IPS-18c (cell line): ENCODE data around the gene VENTX.
"Not testable (repeated sequence)": the region's sequence is repeated elsewhere in the genome, so short reads cannot be mapped to it uniquely, and the experiment has no call there.

Experiments
- H3K4me3 ChIP-seq: 2 replicates; pipeline ENCODE4 v1.7.0; 2013; ENCODE audit warnings: low read depth, mild to moderate bottlenecking, low read length, moderate library complexity; ENCODE audit not compliant: insufficient read depth
- H3K9me3 ChIP-seq: one replicate; pipeline ENCODE4 v1.6.1; 2013; ENCODE audit warnings: mild to moderate bottlenecking, low read length, moderate library complexity; ENCODE audit not compliant: control insufficient read depth, insufficient read depth

Gene VENTX

DNA sequence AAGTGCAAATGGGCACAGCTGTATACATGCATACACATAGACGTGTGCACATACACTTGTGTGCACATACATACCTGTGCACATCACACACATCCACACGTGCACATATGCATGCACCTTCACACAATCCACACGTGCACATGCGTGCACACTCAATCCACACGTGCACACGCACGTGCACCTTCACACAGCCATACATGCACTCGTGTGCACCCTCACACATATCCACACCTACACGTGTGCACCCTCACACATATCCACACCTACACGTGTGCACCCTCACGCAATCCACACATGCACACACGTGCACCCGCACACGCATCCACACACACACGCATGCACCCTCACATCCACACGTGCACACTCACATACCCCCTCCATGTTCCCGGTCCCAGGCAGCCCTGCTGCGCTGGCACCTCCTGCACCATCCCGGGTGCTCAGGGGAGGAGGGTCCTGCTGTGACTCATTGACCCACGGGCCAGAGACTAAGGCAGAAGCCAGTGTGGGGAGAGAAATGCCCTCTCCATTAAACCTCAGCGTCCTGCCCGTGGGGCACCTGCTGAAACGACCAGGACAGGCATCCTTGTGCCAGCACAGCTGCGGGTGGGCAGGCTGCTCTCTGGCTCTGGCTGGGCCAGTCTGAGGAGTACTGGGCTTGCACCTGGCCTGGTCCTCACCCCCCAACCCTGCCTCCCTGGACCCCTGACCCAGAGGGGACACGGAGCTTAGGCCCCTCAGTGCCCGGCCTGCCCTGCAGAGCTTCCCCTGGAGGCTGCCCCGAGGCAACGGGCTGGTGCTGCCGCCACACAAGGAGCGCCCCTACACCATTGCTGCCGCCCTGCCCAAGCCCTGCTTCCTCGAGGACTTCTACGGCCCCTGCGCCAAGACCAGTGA, 25.4 kb upstream of the VENTX start:
- Histone ChIP-seq H3K4me3 (no peak overlapping the region), H3K9me3 (no peaks in the 10 kb centered on the region)

GRCh38 chr10:133212853-133213494, 24.7 kb upstream of the VENTX start:
- H3K4me3 ChIP-seq, result no peak overlapping the region

GRCh38 chr10:133213641-133214467, 23.8 kb upstream of the VENTX start:
- Histone ChIP-seq H3K4me3 (no peak overlapping the region), H3K9me3 (no peaks in the 10 kb centered on the region)

More at GRCh38 chr10:133212853-133213494, 24.7 kb upstream of the VENTX start:
- H3K9me3 ChIP-seq, result no peaks in the 10 kb centered on the region

GRCh38 chr10:133214468-133215410, 22.9 kb upstream of the VENTX start:
- H3K4me3 ChIP-seq, result no peak overlapping the region
- no peaks in the 10 kb centered on the region for H3K9me3 ChIP-seq

DNA sequence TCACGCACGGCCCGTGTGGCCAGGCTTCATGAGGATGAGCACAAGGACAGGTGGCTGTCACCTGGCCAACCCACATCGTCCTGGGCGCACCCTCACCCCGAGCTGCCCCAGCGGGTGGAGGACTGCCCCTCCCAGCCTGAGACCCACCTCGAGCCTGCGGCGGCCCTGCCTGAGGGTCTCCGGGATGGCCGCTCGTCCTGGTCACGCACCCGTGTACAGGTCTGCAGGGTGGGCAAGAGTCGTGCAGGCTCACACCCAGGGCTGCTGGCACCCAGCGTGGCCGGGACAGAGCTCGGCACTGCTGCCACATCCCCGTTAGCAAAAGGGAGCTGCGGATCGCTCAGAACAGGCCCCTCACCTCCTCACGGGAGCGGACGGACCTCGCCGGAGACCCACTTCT, 22.1 kb upstream of the VENTX start:
- Histone ChIP-seq H3K4me3 (no peak overlapping the region), H3K9me3 (no peaks in the 10 kb centered on the region)

DNA sequence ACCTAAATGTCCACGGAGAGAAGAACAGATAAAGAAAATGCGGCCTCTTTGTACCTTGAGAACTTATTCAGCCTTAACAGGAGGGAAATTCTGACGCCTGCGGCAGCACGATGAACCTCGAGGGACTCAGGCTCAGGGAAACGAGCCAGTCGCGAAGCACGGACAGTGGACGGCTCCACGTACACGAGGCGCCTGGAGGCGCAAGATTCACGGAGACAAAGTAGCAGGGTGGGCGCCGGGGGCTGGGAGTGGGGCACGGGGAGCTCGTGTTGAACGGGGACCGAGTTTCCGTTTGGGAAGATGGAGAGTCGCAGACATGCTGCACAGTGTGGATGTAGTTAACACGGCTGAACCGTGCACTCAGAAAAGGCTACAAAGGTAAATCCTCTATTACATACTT, 20.9 kb upstream of the VENTX start:
- Histone ChIP-seq H3K9me3 (no peaks in the 10 kb centered on the region), H3K4me3 (no peak overlapping the region)

DNA sequence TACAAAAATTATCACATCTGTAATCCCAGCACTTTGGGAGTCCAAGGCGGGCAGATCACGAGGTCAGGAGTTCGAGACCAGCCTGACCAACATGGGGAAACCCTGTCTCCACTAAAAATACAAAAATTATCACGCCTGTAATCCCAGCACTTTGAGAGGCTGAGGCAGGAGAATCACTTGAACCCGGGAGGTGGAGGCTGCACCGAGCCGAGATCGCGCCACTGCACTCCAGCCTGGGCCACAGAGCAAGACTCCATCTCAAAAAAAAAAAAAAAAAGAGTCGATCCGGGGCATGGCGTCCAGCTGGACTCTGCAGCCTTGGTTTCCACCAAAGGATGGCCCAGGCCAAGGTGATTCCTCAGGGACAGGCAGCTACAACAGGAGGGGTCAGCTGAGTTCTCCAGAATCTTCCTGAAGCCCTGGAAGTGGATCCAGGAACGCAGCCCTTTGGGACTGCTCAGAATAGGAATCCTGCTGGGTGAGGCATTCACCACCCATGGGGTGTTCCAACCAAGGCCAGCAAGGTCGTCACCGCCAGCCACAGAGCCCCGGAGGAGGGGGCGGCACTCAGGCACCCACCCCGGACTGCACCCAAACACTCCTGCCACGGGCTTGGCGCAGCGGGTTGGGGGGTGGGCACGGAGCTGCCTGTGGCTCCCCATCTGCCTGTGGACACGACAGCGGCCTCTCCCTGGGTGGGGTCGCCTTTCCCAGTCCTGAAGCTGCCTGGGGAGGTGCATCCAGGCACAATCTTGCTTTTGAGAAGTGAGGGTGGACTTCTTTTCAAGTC, 19.7 kb upstream of the VENTX start:
- Histone ChIP-seq H3K4me3 (no peak overlapping the region), H3K9me3 (no peaks in the 10 kb centered on the region)

- H3K9me3 ChIP-seq, result no peaks in the 10 kb centered on the region
- H3K4me3 ChIP-seq, result no peak overlapping the region
These were observed 18.8 kb upstream of the VENTX start for GRCh38 chr10:133218891-133219290.

DNA sequence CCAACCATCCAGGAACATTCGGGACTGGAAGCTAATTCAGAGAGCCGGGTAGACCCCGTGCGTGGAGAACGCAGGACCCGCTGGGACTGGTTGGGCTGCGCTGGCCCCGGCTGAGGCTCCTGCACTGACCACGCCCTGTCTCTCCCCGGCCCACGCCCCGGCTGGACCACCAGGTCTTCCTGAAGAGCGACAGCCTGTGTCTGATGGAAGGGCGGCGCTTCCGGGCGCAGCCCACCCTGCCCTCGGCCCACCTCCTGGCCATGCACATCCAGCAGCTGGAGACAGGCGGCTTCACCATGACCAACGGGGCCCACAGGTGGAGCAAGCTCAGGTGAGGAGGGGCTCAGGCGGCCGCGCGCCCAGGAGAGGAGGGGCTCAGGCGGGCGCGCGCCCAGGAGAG, 17.9 kb upstream of the VENTX start:
- H3K9me3 ChIP-seq, result peaks cover 2% of the 10 kb centered on the region
- no peak overlapping the region for H3K4me3 ChIP-seq

GRCh38 chr10:133221331-133221730, 16.3 kb upstream of the VENTX start:
- H3K9me3 ChIP-seq, result peaks cover 2% of the 10 kb centered on the region

DNA sequence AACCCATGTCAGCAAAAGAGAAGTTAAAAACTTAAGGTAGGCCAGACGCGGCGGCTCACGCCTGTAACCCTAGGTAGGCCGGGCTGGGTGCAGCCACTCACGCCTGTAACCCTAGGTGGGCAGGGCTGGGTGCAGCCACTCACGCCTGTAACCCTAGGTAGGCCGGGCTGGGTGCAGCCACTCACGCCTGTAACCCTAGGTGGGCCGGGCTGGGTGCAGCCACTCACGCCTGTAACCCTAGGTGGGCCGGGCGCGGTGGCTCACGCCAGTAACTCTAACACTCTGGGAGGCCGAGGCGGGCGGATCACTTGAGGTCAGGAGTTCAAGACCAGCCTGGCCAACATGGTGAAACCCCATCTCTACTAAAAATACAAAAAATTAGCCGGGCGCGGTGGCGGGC, 15.9 kb upstream of the VENTX start:
- H3K9me3 ChIP-seq, H3K4me3 ChIP-seq: not testable (repeated sequence)

More at GRCh38 chr10:133221331-133221730, 16.3 kb upstream of the VENTX start:
- no peak overlapping the region for H3K4me3 ChIP-seq

- H3K4me3 ChIP-seq, result no peak overlapping the region
- peaks cover 2% of the 10 kb centered on the region for H3K9me3 ChIP-seq
These were observed 13.6 kb upstream of the VENTX start for GRCh38 chr10:133224076-133224475.

- Histone ChIP-seq H3K4me3 (no peak overlapping the region), H3K9me3 (peaks cover 2% of the 10 kb centered on the region)
These were observed 12.8 kb upstream of the VENTX start for GRCh38 chr10:133224756-133225372.

DNA sequence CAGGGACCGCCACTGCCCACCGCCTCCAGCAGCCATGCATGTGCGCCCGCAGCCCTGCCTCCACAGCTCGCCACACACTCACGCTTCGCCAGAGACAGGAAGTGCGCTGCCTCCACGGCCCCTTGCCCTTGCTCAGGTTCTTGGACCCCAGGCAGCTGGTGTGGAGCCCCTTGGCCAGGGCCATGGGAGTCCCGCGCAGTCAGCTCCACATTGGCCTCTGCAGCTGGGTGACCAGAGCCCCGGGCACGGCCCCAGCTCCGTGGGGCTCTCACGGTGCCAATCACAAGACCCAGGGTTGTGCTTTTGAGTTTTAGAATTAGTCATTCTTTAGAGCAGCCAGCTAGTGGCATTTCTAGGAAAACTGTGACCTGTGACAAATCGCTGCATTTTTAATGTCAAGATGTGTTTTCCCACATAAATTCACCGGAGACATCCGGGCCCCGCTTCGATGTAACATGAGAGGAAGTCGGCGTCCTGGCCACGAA, 11.9 kb upstream of the VENTX start:
- Histone ChIP-seq H3K4me3 (no peak overlapping the region), H3K9me3 (peaks cover 2% of the 10 kb centered on the region)

DNA sequence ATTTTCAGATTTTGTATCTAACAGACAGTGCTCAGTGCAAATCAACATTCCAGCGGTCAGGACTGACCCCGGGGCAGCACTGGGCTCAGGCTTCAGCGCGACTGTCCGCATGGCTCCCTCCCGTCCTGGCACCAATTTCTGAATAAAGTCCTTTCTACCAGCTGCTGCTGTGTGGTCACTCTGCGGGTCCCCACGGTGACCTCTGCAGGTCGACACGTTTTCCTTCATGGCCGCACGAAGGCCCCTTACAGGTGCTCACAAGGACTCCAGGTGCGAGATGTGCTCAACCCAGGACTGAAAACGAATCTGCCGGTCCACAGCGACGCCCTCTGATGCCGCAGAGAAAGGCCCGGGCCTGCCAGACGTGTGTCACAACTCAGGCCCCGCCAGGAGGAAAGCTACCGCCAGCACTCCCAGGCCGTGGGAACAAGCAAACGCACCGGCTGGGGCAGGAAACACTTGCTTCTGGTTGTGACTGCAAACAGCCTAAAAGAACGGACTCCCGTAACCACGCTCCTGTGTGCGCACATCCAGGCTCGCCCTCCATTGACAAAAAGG, 11.3 kb upstream of the VENTX start:
- no peak overlapping the region for H3K4me3 ChIP-seq
- peaks cover 2% of the 10 kb centered on the region for H3K9me3 ChIP-seq
